Activated T-helper 17 cell treated with anti-CD3 and anti-CD28 coated beads, Interleukin-2, amount 50 U/mL, for 72 hours (primary cell): ENCODE results near the gene GGA3. TPM values are rescaled to one million over a fixed set of nuclear protein-coding genes. Genes with fewer than 3 reads are reported as not detected.
A peak's percentile ranks its signal among the peaks of the same experiment; 100 is the strongest.
"Not testable (repeated sequence)": the region's sequence is repeated elsewhere in the genome, so short reads cannot be mapped to it uniquely, and the experiment has no call there.

Experiments
- ATAC-seq: fragments of 150-1000 bp; cut with Tn5 transposase; replicated peaks from 2 replicates; pipeline ENCODE4 v1.10.0; 2021; ENCODE audit warnings: mild to moderate bottlenecking, moderate library complexity
- H3K27ac Mint-ChIP-seq: one replicate; pipeline ENCODE4 v1.8.0; 2022; ENCODE audit warnings: mixed read lengths
- H3K27me3 Mint-ChIP-seq: one replicate; pipeline ENCODE4 v1.8.0; 2022; ENCODE audit warnings: mixed read lengths
- H3K36me3 Mint-ChIP-seq: one replicate; pipeline ENCODE4 v1.8.0; 2022; ENCODE audit warnings: low read depth, mild to moderate bottlenecking, mixed read lengths
- H3K4me1 Mint-ChIP-seq: one replicate; pipeline ENCODE4 v1.8.0; 2022; ENCODE audit warnings: mixed read lengths
- H3K4me3 Mint-ChIP-seq: one replicate; pipeline ENCODE4 v1.8.0; 2022; ENCODE audit warnings: mild to moderate bottlenecking, mixed read lengths
- H3K9me3 Mint-ChIP-seq: one replicate; pipeline ENCODE4 v1.8.0; 2022; ENCODE audit warnings: mixed read lengths
- total RNA-seq, 2 donors: library from RNA; stranded (reverse); gene quantifications; one replicate each; pipeline ENCODE4 v1.2.3, GENCODE V29; 2022

The GGA3 gene
- total RNA-seq, 2 donors from 2014 or later = 63.2 to 71.9 TPM

DNA sequence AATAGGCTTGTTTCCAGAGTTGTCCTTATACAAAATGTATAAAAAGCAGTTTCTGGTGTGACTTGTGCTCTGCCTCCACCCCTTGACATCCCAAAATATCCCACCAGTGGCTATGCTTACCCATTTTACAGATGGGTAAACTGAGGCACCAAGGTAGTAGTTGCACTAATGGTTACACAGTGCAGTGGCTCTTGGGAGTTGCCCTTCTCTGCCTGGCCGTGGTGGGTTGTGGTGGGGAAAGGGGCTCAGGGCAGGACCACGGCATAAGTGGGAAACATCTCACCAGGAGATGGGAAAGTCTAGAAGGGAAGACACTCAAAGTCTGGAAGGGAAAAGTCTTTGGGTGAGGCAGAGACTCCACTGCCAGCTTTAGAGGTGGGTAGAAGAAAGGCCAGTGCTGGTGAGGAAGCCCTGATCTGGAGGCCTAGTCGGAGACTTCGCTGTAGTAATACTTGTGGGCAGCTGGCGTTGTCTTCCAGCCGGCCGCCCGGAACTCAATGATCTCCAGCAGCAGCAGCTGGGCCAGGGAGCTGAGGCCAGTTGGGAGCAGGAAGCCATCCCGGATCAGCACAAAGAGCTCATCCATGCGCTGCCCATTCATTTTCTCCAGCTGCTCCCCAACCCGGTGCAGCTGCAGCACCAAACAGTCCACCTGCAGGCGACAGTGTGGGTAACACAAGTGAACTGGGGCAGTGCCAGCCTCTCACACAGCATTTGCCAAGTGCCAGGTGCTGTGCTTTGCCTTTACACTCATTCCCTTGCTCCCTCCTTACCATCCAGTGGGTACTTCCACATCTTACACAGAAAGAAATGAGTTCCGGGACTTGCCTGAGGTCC, 5.1 kb upstream of the GGA3 start:
- Mint-ChIP-seq H3K4me1 (peaks cover 5% of the 10 kb centered on the region), H3K9me3 (no peaks in the 10 kb centered on the region), H3K4me3 (no peak overlapping the region), H3K27me3 (no peaks in the 10 kb centered on the region), H3K27ac (no peak overlapping the region), H3K36me3 (peaks cover 58% of the 10 kb centered on the region)
- no peak for ATAC-seq

DNA sequence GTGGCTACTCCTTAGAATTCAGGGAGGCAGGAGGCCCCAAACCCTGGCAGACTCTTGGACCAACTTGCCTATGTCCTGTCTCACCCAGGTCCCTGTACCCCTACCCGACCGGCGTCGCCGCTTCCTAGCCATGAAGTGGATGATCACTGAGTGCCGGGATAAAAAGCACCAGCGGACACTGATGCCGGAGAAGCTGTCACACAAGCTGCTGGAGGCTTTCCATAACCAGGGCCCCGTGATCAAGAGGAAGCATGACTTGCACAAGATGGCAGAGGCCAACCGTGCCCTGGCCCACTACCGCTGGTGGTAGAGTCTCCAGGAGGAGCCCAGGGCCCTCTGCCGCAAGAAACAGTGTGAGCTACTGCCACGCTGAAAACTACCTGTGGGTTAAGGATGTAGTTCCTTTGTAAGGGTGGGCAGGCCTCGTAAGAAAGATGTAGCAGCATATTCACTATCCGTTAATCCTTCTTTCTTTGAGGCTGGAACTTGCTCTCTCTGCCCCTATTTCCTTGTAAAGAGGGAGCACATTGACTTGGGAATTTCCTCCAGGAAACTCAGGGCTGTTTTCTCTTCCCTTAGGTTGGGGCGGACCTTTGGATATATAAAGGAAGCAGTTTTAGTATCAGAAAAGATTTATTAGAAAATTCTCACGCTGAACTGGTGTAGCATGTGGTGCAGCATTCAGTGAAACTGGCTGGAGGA, 4.4 kb upstream of the GGA3 start:
- Mint-ChIP-seq H3K27me3 (no peaks in the 10 kb centered on the region), H3K36me3 (peaks cover 65% of the 10 kb centered on the region), H3K27ac (no peak overlapping the region), H3K4me3 (no peak overlapping the region), H3K4me1 (peaks cover 5% of the 10 kb centered on the region), H3K9me3 (no peaks in the 10 kb centered on the region)
- no peak for ATAC-seq

DNA sequence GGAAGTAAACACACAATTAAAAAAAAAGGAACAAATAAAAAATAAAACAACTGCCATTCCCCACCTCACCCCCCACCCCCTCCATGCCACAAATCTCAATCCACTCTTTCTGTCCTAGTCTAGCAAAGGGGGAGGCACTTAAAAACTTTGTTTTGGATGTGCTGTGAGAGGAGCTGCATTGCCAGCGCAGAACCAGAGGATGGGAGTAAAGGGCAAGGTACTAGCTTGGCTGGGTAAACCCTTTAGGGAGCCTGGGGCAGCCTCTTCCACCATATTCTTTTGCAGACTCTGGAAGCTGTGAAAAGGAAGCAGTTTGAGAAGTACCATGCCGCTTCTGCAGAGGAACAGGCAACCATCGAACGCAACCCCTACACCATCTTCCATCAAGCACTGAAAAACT, 1.6 kb upstream of the GGA3 start:
- H3K4me3 Mint-ChIP-seq = peak overlapping the region; percentile 98
- peaks cover 82% of the 10 kb centered on the region for H3K36me3 Mint-ChIP-seq
- H3K9me3 Mint-ChIP-seq = no peaks in the 10 kb centered on the region
- H3K27me3 Mint-ChIP-seq = no peaks in the 10 kb centered on the region
- no peak for ATAC-seq
- peaks cover 6% of the 10 kb centered on the region for H3K4me1 Mint-ChIP-seq
- H3K27ac Mint-ChIP-seq = peak overlapping the region; percentile 100

DNA sequence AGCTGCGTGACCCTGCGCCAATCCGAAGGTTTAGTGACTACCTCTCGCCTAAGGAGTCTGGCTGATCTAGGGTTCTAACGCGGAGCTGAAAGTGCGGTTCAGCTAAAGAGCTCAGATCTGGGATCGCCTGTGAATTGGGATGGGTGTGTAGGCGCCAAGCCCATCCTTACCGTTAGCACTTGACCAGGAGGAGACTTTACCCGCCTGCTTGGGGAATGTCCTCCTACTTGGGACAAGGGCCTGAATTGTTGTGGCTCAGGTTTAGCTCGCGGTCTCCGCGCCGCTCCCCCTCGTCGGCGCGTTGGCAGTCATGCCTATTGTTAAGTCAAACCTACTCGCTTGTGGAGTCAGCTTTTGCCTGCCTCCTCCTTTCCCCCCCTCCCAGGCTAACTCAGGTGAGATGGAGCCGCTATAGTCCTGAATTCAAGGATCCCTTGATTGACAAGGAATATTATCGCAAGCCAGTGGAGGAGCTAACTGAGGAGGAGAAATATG, 753 bp upstream of the GGA3 start:
- H3K9me3 Mint-ChIP-seq = no peaks in the 10 kb centered on the region
- peak overlapping the region; percentile 98 for H3K4me3 Mint-ChIP-seq
- H3K36me3 Mint-ChIP-seq = peaks cover 81% of the 10 kb centered on the region
- no peaks in the 10 kb centered on the region for H3K27me3 Mint-ChIP-seq
- H3K4me1 Mint-ChIP-seq = peaks cover 9% of the 10 kb centered on the region
- peak overlapping the region; percentile 100 for H3K27ac Mint-ChIP-seq
- ATAC-seq = peak; percentile 7

DNA sequence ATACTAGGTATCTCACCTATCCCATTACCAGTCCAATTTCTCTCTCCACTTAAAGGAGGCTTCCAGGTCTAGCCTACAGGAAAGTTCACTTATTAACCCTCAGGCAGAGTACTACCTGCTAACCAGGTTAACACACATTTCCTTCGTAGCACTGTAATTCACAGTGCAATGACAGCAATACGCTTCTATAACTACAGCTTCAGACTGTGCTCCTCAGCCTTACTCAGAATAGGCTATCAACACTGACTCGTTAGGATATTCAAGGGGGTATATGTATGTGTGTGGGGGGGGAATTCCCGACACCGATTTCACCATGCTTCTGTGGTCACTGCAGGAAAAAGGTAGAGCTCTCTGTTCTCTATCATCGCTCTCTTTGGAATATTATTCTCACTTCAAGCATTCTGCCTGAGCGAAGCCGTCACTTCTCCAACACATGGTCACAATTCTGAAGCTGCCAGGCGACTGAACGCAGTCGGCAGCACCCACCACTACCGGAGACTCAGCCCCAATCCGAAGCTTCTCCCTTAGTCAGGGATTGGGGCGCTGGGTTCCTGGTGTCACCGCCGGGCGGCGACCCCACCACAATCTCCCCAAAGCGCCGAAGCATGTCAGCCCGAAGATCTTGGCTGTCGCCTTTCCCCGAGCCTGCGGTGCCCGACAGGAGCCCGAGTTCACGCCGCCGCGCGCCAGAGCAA, 618 bp downstream of the GGA3 start:
- H3K4me3 Mint-ChIP-seq = peak overlapping the region; percentile 98
- no peaks in the 10 kb centered on the region for H3K27me3 Mint-ChIP-seq
- H3K36me3 Mint-ChIP-seq = peaks cover 67% of the 10 kb centered on the region
- peak overlapping the region; percentile 100 for H3K27ac Mint-ChIP-seq
- no peaks in the 10 kb centered on the region for H3K9me3 Mint-ChIP-seq
- peak; percentile 72 for ATAC-seq
- H3K4me1 Mint-ChIP-seq = peaks cover 23% of the 10 kb centered on the region

DNA sequence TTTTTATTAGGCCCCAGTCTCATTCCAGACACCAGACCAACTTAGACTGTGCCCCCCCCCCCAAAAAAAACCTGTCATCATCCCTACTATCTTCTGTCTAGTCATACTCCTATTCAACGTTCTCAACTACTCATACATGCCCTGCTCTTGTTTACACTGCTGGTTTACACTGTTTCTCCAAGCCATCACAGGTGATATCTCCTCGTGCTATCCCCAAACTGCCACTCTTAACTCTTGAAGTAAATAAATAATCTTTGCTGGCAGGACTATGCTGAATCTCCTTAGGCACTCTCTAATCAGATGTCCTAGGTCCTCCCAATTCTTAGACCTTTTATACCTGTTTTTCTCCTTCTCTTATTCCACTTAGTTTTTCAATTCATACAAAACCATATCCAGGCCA, 4.2 kb downstream of the GGA3 start:
- H3K27ac Mint-ChIP-seq = peak overlapping the region; percentile 77
- H3K9me3 Mint-ChIP-seq, H3K27me3 Mint-ChIP-seq, H3K4me3 Mint-ChIP-seq, ATAC-seq: not testable (repeated sequence)
- peaks cover 52% of the 10 kb centered on the region for H3K4me1 Mint-ChIP-seq
- H3K36me3 Mint-ChIP-seq = peaks cover 37% of the 10 kb centered on the region

DNA sequence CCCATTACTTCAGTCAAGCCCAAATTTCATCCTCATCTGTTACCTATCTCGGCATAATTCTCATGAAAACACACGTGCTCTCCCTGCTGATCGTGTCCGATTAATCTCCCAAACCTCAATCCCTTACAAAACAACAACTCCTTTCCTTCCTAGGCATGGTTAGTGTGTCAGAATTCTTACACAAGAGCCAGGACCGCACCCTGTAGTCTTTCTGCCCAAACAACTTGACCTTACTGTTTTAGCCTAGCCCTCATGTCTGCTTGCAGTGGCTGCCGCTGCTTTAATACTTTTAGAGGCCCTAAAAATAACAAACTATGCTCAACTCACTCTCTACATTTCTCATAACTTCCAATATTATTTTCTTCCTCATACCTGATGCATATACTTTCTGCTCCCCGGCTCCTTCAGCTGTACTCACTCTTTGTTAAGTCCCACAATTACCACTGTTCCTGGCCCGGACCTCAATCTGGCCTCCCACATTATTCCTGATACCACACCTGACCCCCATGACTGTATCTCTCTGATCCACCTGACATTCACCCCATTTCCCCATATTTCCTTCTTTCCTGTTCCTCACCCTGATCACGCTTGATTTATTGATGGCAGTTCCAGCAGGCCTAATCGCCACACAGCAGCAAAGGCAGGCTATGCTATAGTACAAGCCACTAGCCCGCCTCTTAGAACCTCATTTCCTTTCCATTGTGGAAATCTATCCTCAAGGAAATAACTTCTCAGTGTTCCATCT, 5.3 kb downstream of the GGA3 start:
- H3K27me3 Mint-ChIP-seq, H3K9me3 Mint-ChIP-seq, ATAC-seq, H3K4me3 Mint-ChIP-seq: not testable (repeated sequence)
- Mint-ChIP-seq H3K27ac (peak overlapping the region; percentile 77), H3K4me1 (peaks cover 61% of the 10 kb centered on the region), H3K36me3 (peaks cover 30% of the 10 kb centered on the region)

DNA sequence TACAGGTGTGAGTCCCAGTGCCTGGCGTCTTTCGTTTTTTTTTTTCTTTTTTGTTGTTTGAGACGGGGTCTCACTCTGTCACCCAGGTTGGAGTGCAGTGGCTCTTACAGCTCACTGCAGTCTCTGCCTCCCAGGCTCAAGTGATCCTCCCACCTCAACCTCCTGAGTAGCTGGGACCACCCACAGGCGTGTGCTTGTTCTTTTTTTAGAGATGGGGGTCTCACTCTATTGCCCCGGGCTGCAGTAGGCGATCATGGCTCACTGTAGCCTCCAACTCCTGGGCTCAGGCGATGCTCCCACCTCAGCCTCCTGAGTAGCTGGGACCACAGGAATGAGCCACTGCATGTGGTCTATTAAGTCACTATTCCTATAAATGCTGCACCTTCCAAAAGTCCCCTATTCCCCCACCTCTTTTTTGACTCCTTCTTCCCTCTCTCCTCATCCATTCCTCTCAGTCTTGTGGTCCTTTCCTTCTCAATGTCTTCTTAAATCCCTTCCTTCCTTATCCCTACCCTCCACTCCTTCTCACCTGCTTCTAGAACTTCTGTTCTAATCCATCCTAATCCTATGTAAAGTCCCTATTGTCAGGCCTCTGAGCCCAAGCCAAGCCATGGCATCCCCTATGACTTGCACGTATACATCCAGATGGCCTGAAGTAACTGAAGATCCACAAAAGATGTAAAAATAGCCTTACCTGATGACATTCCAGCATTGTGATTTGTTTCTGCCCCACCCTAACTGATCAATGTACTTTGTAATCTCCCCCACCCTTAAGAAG, 9.2 kb downstream of the GGA3 start:
- Mint-ChIP-seq H3K4me3 (peak overlapping the region; percentile 88), H3K4me1 (peaks cover 68% of the 10 kb centered on the region), H3K36me3 (peaks cover 28% of the 10 kb centered on the region), H3K9me3 (no peaks in the 10 kb centered on the region), H3K27ac (peak overlapping the region; percentile 81), H3K27me3 (no peaks in the 10 kb centered on the region)
- no peak for ATAC-seq

DNA sequence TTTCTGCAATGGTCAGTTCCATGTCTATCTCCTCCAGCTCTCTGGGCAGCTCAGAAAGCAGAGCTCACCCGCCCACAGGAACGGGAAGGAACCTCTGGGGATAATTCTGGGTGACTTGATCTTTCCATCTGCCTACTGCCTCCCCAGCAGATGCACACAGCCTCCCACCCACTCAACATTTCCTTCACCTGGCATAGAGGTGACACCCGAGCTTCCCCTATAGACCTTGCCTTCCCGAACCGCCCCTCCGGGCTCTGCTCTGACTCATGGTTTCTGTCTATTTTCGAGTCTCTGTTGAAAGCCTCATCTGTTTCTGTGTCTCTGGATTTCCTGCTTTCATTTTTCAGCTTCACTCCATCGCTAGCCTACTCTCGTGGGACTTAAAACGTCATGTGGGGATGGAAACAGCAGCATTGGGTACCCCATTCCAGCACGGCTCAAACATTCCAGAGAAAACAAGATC, 11.4 kb downstream of the GGA3 start:
- peak; percentile 98 for ATAC-seq
- peak overlapping the region; percentile 88 for H3K4me3 Mint-ChIP-seq
- H3K27me3 Mint-ChIP-seq = no peaks in the 10 kb centered on the region
- H3K4me1 Mint-ChIP-seq = peaks cover 55% of the 10 kb centered on the region
- H3K27ac Mint-ChIP-seq = peak overlapping the region; percentile 99
- H3K36me3 Mint-ChIP-seq = peaks cover 50% of the 10 kb centered on the region
- H3K9me3 Mint-ChIP-seq = no peaks in the 10 kb centered on the region

DNA sequence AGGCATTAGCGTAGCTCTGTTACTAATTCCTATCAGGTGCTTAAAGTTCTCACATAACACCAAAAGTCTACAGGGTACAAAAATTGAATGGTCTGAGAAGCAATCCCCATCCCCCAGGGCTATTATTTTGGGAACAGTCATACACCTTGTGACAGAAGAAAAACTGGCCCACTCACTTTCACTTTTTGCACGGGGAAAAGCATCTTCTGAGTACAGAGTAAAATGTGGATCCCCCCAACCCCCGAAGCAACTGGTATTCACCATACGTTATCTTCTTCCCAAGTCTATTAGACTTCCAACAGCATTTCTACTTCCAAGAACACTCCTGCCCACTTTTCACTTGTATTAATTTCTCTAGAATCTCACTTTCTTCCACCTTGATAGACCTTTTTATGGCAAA, 11.8 kb downstream of the GGA3 start:
- Mint-ChIP-seq H3K27me3 (no peaks in the 10 kb centered on the region), H3K4me1 (peaks cover 53% of the 10 kb centered on the region), H3K36me3 (peaks cover 55% of the 10 kb centered on the region), H3K4me3 (peak overlapping the region; percentile 88), H3K27ac (peak overlapping the region; percentile 99), H3K9me3 (no peaks in the 10 kb centered on the region)
- ATAC-seq = peak; percentile 28

DNA sequence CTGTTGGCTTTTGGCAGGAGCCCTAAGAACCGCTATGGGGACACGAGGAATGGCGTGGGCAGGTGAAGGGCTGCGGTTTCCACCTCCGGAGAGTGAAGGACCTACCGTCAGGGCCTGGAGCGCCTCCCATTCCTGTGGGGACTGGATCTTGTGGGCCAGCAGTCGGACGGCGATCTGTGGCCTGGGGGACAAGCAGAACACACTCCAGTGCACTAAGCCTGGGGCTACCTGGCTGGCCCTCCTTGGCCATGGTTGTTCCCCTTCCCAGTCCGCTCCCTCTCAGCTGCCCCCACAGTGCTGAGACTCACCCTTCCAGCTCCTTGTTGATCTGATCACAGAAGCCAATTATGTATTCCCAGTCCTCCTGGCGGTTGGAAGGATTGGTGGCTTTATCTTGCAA, 15.0 kb downstream of the GGA3 start:
- H3K4me1 Mint-ChIP-seq = peaks cover 52% of the 10 kb centered on the region
- no peak overlapping the region for H3K27ac Mint-ChIP-seq
- H3K27me3 Mint-ChIP-seq = no peaks in the 10 kb centered on the region
- H3K9me3 Mint-ChIP-seq = no peaks in the 10 kb centered on the region
- H3K4me3 Mint-ChIP-seq = no peak overlapping the region
- no peak for ATAC-seq
- H3K36me3 Mint-ChIP-seq = peaks cover 78% of the 10 kb centered on the region

DNA sequence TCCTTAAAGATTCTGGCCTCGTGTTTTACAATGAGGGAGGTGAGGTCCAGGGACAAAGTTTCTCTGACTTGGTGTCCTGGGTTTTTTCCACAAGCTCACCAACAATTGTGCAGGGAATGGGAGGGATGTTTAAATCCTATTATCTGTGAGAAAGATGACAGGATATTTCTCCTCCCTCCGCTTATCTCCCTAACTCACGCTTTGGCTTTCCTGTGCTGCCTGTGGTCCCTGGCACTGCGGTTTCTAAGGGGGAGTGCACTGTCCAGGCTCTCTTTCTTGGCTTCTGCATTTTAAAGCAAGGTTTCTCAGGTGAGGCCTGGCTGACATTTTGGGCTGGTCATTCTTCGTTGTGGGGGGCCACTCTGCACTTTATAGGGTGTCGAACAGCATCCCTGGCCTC, 16.4 kb downstream of the GGA3 start:
- ATAC-seq = no peak
- peaks cover 88% of the 10 kb centered on the region for H3K36me3 Mint-ChIP-seq
- no peak overlapping the region for H3K27ac Mint-ChIP-seq

DNA sequence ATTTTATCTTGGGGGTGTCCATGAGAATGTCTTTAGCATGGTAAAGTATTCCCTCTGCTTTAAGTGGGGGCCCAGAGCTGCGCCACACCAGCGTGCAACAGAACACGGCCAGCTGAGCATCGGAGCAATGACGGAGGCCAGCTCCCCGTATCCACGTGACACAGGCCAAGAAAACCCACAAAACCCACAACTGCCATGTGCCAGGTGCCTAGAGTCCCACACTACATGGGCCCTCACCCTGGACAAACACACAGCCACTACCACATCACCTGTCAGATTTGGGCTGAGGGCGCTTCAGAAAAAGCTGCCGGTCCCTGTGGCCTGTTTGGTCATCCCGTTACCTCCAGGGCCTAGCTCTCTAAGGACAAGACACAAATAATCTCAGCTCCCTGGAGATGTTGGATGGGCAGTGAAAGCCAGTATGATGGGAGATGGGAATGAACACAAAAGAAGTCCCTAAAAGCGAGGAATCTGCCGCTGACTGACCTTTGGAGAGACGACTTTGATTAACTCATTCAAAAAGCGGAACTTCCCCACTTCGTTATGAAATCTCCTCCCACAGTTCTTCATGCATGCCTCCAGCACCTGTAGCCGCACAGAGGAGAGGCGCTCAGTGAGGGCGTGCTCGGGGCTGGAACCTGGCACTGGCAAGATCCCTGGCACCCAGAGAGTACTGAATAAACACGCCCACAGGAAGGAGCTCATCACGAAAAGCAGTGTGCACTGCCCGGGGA, 17.1 kb downstream of the GGA3 start:
- Mint-ChIP-seq H3K27ac (peak overlapping the region; percentile 75), H3K36me3 (peaks cover 87% of the 10 kb centered on the region), H3K9me3 (no peaks in the 10 kb centered on the region), H3K4me1 (peaks cover 36% of the 10 kb centered on the region), H3K4me3 (peak overlapping the region; percentile 77), H3K27me3 (no peaks in the 10 kb centered on the region)
- peak; percentile 8 for ATAC-seq

More for the DNA sequence above, 16.4 kb downstream of the GGA3 start:
- Mint-ChIP-seq H3K4me1 (peaks cover 43% of the 10 kb centered on the region), H3K27me3 (no peaks in the 10 kb centered on the region), H3K9me3 (no peaks in the 10 kb centered on the region), H3K4me3 (peak overlapping the region; percentile 77)
